Lower leg skin (tissue), 4 donors: Measurements from ENCODE around the gene MR1. TPM values are rescaled to one million over a fixed set of nuclear protein-coding genes. Genes with fewer than 3 reads are reported as not detected.

Experiments used
- DNase-seq, 2 donors: peaks; one replicate each; pipeline ENCODE4 v3.0.0-alpha.2; 2019; ENCODE audit warnings: low spot score in 2 of 2
- H3K4me3 ChIP-seq: fragments of 200-600 bp; sonication (generic); 2 replicates; pipeline ENCODE4 v1.5.1; 2017; ENCODE audit warnings: mild to moderate bottlenecking, low read depth; ENCODE audit not compliant: poor library complexity, severe bottlenecking
- CTCF ChIP-seq, 3 donors: fragments of 450-650 bp; IDR thresholded peaks; one replicate each; pipeline ENCODE4 v1.5.1; 2016; ENCODE audit warnings: antibody characterized with exemption in 3 of 3, mild to moderate bottlenecking in 3 of 3, moderate library complexity in 2 of 3
- POLR2A ChIP-seq, 2 donors: fragments of 450-650 bp; IDR thresholded peaks; one replicate each; pipeline ENCODE4 v1.6.1; 2016 to 2017; ENCODE audit warnings: antibody characterized with exemption in 2 of 2, mild to moderate bottlenecking in 1 of 2, moderate library complexity in 1 of 2
- WGBS, 2 donors: methylation state at CpG; one replicate each; pipeline ENCODE4 v1.1.5; 2018; 5-methylcytosine and 5-hydroxymethylcytosine counted together
- intact Hi-C: fragments of 100-400 bp; cut with DNase I; formaldehyde crosslinking; loops from one replicate; pipeline ENCODE4 v1.15.0; 2023; ENCODE audit warnings: low total_unique reads
- total RNA-seq, 4 donors: library from RNA; depleted of rRNA; stranded (reverse); fragments of >200 nt; gene quantifications; one replicate each; pipeline ENCODE4 v1.1.0, GENCODE V29; 2016

Gene MR1
- total RNA-seq, 4 donors from 2014 or later, result 13.2 to 18.6 (median 16.3) TPM

- DNase-seq, result no peak
- WGBS, 2 donors, result 62 to 68% methylated on average over 9 of the region's 9 CpGs
Observed at GRCh38 chr1:181101581-181102226, 67.9 kb downstream of the MR1 start.

GRCh38 chr1:181102841-181103240 is 69.1 kb downstream of the MR1 start:
- no peak overlapping the region for H3K4me3 ChIP-seq
- DNase-seq, result no peak
- intact Hi-C loops, result no loop called here
- TF ChIP-seq CTCF (IDR thresholded peaks at IDR 0.05), result no peak
- no peak for TF ChIP-seq POLR2A (IDR thresholded peaks at IDR 0.05)

More at GRCh38 chr1:181101581-181102226, 67.9 kb downstream of the MR1 start:
- H3K4me3 ChIP-seq, result no peak overlapping the region
- intact Hi-C loops, result no loop called here
- TF ChIP-seq POLR2A (IDR thresholded peaks at IDR 0.05), result no peak
- no peak for TF ChIP-seq CTCF (IDR thresholded peaks at IDR 0.05)

- intact Hi-C loops, result no loop called here
- WGBS, 2 donors, result 89 to 95% methylated on average over 7 of the region's 7 CpGs
- TF ChIP-seq POLR2A (IDR thresholded peaks at IDR 0.05) (no peak), CTCF (IDR thresholded peaks at IDR 0.05) (no peak)
- DNase-seq, result no peak
- H3K4me3 ChIP-seq, result no peak overlapping the region
Observed at GRCh38 chr1:181103399-181103798, 69.6 kb downstream of the MR1 start.

GRCh38 chr1:181104042-181104789 is 70.4 kb downstream of the MR1 start:
- H3K4me3 ChIP-seq, result peak overlapping the region; percentile 73
- TF ChIP-seq CTCF (IDR thresholded peaks at IDR 0.05) (no peak), POLR2A (IDR thresholded peaks at IDR 0.05) (no peak)
- intact Hi-C loops, result no loop called here
- 25 to 34% methylated on average over 14 to 17 of the region's 17 CpGs for WGBS, 2 donors
- no peak for DNase-seq

GRCh38 chr1:181104790-181105133 is 71.0 kb downstream of the MR1 start:
- peak overlapping the region; percentile 73 for H3K4me3 ChIP-seq
- peak in 1 of 2 donors; percentile 89 for DNase-seq
- TF ChIP-seq CTCF (IDR thresholded peaks at IDR 0.05) (no peak), POLR2A (IDR thresholded peaks at IDR 0.05) (no peak)
- WGBS, 2 donors, result 1% methylated on average over 25 to 28 of the region's 28 CpGs
- intact Hi-C loops, result no loop called here
